Measurements from ENCODE around the gene UGT1A8.
"Not testable (repeated sequence)": the region's sequence is repeated elsewhere in the genome, so short reads cannot be mapped to it uniquely, and the experiment has no call there.

DNA sequence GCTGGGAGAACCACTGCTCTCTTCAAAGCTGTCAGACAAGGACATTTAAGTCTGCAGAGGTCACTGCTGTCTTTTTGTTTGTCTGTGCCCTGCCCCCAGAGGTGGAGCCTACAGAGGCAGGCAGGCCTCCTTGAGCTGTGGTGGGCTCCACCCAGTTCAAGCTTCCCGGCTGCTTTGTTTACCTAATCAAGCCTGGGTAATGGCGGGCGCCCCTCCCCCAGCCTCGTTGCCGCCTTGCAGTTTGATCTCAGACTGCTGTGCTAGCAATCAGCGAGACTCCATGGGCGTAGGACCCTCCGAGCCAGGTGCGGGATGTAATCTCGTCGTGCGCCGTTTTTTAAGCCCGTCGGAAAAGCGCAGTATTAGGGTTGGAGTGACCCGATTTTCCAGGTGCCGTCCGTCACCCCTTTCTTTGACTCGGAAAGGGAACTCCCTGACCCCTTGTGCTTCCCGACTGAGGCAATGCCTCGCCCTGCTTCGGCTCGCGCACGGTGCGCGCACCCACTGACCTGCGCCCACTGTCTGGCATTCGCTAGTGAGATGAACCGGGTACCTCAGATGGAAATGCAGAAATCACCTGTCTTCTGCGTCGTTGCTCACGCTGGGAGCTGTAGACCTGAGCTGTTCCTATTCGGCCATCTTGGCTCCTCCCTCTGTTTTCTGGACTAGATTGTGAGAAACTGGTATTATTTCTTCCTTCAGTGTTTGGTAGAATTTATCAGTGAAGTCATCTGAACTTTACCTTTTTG is 34.0 kb upstream of the UGT1A8 start:
- TF ChIP-seq, protein P1, sequence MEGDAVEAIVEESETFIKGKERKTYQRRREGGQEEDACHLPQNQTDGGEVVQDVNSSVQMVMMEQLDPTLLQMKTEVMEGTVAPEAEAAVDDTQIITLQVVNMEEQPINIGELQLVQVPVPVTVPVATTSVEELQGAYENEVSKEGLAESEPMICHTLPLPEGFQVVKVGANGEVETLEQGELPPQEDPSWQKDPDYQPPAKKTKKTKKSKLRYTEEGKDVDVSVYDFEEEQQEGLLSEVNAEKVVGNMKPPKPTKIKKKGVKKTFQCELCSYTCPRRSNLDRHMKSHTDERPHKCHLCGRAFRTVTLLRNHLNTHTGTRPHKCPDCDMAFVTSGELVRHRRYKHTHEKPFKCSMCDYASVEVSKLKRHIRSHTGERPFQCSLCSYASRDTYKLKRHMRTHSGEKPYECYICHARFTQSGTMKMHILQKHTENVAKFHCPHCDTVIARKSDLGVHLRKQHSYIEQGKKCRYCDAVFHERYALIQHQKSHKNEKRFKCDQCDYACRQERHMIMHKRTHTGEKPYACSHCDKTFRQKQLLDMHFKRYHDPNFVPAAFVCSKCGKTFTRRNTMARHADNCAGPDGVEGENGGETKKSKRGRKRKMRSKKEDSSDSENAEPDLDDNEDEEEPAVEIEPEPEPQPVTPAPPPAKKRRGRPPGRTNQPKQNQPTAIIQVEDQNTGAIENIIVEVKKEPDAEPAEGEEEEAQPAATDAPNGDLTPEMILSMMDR (IDR thresholded peaks at IDR 0.05) = not testable (repeated sequence)
- not testable (repeated sequence) for TF ChIP-seq POLR2A (IDR thresholded peaks at IDR 0.05)
